Skeletal muscle satellite cell (primary cell): Measurements from ENCODE around the gene ATF7IP2.
"Not testable (repeated sequence)": the region's sequence is repeated elsewhere in the genome, so short reads cannot be mapped to it uniquely, and the experiment has no call there.

Source experiments
- H3K27me3 ChIP-seq: 2 replicates; pipeline ENCODE4 v1.7.0; 2013; ENCODE audit warnings: low read length; ENCODE audit not compliant: control insufficient read depth, insufficient read depth
- H3K36me3 ChIP-seq: 2 replicates; pipeline ENCODE4 v1.7.0; 2013; ENCODE audit warnings: mild to moderate bottlenecking, control low read depth, low read length; ENCODE audit not compliant: insufficient read depth
- H3K4me1 ChIP-seq: 2 replicates; pipeline ENCODE4 v1.7.0; 2013; ENCODE audit warnings: low read length; ENCODE audit not compliant: control insufficient read depth, insufficient read depth
- H3K4me2 ChIP-seq: 2 replicates; pipeline ENCODE4 v1.7.0; 2013; ENCODE audit warnings: mild to moderate bottlenecking, low read length
- H3K4me3 ChIP-seq: 2 replicates; pipeline ENCODE4 v1.7.0; 2013; ENCODE audit warnings: low read length
- H3K9ac ChIP-seq: 2 replicates; pipeline ENCODE4 v1.7.0; 2013; ENCODE audit warnings: mild to moderate bottlenecking, low read depth, low read length, moderate library complexity
- H3K9me3 ChIP-seq: replicated peaks from 2 replicates; pipeline ENCODE4 v1.7.0; 2013; ENCODE audit warnings: mild to moderate bottlenecking, control low read depth, low read length

Gene ATF7IP2

DNA sequence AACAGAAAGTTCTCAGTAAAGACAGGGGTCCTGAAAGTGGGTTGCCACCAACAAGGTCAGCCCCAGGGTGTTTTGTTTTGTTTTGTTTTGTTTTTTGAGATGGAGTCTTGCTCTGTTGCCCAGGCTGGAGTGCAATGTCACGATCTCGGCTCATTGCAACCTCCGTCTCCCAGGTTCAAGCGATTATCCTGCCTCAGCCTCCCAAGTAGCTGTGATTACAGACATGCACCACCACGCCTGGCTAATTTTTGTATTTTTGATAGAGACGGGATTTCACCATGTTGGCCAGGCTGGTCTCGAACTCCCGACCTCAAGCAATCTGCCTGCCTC is 24.1 kb upstream of the ATF7IP2 start:
- H3K4me1 ChIP-seq, H3K9me3 ChIP-seq, H3K27me3 ChIP-seq, H3K36me3 ChIP-seq, H3K9ac ChIP-seq, H3K4me3 ChIP-seq, H3K4me2 ChIP-seq: not testable (repeated sequence)

DNA sequence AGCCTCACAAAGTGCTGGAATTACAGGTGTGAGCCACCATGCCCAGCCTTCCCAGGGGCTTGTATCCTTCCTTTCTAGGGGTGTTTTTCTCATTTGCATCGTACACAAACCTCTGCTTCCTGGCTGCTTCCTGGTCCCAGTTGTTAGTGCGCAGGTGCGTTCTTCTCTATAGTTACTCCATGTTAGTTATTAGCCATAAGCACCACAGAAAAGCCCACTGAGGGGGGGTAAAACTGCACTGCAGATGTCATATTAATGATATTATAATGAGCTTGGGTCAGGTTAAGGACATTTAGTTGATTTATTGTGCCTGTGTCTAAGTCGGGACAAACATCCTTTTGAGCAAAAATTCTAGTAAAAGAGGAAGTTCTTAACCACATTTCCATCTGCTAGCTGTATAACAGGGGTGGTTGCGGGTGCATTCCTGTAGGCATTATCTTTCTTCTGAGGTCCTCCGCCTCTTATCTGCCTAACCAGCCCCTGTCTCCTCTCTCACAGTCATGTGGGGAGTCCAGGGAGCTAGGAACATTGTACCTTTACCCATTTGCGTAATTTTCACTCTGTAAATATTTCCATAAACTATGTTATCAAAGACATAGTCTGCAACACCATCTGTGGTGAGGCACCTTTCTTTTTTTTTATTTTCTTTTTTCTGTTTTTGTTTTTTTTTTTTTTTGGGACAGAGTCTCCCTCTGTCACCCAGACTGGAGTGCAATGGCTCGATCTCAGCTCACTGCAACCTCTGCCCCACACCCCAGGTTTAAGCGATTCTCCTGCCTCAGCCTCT is 23.6 kb upstream of the ATF7IP2 start:
- no peaks in the 10 kb centered on the region for H3K9me3 ChIP-seq
- no peak overlapping the region for H3K9ac ChIP-seq
- no peak overlapping the region for H3K4me3 ChIP-seq

DNA sequence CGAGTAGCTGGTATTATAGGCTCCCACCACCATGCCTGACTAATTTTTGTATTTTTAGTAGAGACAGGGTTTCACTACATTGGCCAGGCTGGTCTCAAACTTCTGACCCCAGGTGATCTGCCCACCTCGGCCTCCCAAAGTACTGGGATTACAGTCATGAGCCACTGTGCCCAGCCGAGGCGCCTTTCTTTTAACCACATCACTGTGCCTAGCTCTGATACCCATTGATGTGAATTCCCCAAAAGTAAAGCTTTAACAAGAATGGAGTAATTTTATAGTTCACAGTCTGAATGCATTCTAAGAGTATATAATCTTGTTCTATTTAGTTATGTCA is 23.0 kb upstream of the ATF7IP2 start:
- H3K36me3 ChIP-seq, H3K27me3 ChIP-seq, H3K9ac ChIP-seq, H3K4me2 ChIP-seq, H3K9me3 ChIP-seq, H3K4me3 ChIP-seq, H3K4me1 ChIP-seq: not testable (repeated sequence)

More for the DNA sequence above, 23.6 kb upstream of the ATF7IP2 start:
- no peaks in the 10 kb centered on the region for H3K36me3 ChIP-seq
- H3K4me2 ChIP-seq, result no peak overlapping the region
- no peaks in the 10 kb centered on the region for H3K4me1 ChIP-seq
- no peaks in the 10 kb centered on the region for H3K27me3 ChIP-seq

DNA sequence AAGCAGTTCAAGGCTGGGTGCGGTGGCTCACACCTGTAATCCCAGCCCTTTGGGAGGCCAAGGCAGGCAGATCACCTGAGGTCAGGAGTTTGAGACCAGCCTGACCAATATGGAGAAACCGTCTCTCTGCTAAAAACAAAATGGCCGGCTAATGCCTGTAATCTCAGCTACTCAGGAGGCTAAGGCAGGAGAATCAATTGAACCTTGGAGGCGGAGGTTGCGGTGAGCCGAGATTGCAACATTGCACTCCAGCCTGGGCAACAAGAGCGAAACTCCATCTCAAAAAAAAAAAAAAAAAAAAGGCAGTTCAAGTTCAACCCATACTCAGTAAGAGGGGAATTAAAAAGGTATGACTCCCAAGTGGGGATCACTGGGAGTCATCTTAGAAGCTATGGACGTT is 19.2 kb upstream of the ATF7IP2 start:
- H3K4me1 ChIP-seq, H3K27me3 ChIP-seq, H3K4me3 ChIP-seq, H3K36me3 ChIP-seq, H3K9me3 ChIP-seq, H3K9ac ChIP-seq, H3K4me2 ChIP-seq: not testable (repeated sequence)

DNA sequence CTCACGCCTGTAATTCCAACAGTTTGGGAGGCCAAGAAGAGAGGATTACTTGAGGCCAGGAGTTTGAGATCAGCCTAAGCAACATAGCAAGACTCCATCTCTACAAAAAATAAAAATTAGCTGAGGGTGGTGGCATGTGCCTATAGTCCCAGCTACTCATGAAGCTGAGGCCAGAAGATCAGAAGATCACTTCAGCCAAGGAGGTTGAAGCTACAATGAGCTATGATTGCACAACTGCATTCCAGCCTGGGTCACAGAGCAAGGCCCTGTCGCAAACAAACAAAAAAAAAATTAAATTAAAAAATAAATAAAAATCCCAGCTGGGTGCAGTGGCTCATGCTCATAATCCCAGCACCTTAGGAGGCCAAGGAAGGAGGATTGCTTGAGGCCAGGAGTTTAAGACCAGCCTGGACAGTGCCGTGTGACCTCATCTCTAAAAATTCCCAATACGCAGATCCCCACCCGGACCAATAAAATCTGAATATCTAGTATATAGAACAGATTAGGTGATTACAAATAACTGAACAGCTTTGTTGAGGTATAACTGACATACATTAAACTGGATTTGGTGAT is 18.2 kb upstream of the ATF7IP2 start:
- no peak overlapping the region for H3K4me2 ChIP-seq

DNA sequence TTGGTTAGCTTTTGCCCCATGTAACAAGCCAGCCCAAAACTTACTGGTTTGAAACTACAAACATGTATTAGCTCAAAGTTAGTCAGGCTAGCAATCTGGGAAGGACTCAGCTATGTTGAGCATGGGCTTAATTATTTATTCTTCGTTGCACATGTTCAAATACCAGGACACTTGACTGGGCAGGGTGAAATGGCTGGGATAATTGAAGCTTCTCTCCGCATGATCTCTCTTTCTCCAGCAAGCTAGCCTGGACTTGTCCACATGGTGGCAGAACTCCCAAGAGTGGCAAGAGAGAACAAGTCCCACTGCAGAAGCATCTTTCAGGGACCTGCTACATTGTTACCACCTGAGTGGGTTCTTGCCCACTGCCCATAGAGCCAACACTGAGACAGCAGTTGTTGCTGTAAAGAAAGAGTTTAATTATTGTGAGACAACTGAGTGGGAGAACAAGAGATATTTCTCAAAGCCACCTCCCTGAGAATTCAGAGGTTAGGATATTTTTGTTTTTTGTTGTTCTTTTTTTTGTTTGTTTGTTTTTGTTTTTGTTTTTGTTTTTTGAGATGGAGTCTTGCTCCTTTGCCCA is 16.8 kb upstream of the ATF7IP2 start:
- H3K4me1 ChIP-seq, result no peaks in the 10 kb centered on the region
- no peak overlapping the region for H3K4me3 ChIP-seq

More for the DNA sequence above, 18.2 kb upstream of the ATF7IP2 start:
- Histone ChIP-seq H3K36me3 (no peaks in the 10 kb centered on the region), H3K4me3 (no peak overlapping the region), H3K9me3 (no peaks in the 10 kb centered on the region), H3K4me1 (no peaks in the 10 kb centered on the region), H3K27me3 (no peaks in the 10 kb centered on the region), H3K9ac (no peak overlapping the region)

DNA sequence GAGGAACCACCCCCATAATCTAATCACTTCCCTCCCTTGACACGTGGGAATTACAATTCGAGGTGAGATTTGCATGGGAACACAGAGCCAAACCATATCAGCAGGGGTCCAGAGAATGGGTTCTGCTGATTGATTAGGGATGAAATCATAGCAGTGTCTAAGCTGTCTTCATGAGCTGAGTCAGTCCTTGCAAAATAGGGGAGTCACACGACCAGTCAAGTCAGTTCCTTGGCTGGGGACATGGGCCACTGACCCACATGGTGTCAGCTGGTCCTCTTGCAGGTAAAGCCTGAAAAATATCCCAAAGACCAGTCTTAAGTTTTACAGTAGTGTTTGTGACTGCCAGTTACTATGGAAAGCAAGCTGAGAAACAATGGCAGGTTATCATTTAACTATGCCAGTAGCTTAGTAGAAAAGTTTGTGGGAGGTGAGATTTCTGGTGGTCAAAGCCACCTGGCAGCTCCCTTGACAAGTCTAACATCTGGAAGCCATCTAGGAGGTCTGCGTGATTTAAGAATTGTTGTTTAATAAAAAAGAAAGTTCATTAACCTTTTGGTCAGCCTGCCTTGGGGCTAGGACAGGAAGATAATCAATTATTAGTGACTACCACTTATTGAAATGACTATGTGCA is 15.7 kb upstream of the ATF7IP2 start:
- no peaks in the 10 kb centered on the region for H3K9me3 ChIP-seq
- H3K9ac ChIP-seq, result no peak overlapping the region
- no peaks in the 10 kb centered on the region for H3K4me1 ChIP-seq

More for the DNA sequence above, 16.8 kb upstream of the ATF7IP2 start:
- Histone ChIP-seq H3K36me3 (no peaks in the 10 kb centered on the region), H3K4me2 (no peak overlapping the region), H3K9me3 (no peaks in the 10 kb centered on the region), H3K27me3 (no peaks in the 10 kb centered on the region), H3K9ac (no peak overlapping the region)

DNA sequence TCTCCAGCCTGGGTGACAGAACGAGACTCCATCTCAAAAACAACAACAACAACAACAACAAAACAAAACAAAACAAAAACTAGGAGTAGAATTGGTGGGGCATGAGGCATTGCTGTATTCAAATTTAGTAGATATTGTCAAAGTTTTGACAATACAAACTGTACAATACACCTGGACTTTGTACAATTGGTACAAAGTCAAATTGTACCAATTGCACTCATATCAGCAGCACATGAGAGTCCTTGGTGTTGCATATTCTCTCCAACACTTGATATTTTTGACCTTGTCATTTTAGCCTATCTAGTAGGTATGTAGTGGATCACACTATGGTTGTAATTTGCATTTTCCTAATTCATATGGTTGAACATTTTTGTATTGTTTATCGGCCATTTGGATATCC is 14.3 kb upstream of the ATF7IP2 start:
- Histone ChIP-seq H3K4me3 (no peak overlapping the region), H3K27me3 (no peaks in the 10 kb centered on the region), H3K9me3 (no peaks in the 10 kb centered on the region), H3K36me3 (no peaks in the 10 kb centered on the region), H3K4me2 (no peak overlapping the region), H3K9ac (no peak overlapping the region), H3K4me1 (no peaks in the 10 kb centered on the region)

More for the DNA sequence above, 15.7 kb upstream of the ATF7IP2 start:
- Histone ChIP-seq H3K27me3 (no peaks in the 10 kb centered on the region), H3K4me2 (no peak overlapping the region), H3K36me3 (no peaks in the 10 kb centered on the region), H3K4me3 (no peak overlapping the region)

DNA sequence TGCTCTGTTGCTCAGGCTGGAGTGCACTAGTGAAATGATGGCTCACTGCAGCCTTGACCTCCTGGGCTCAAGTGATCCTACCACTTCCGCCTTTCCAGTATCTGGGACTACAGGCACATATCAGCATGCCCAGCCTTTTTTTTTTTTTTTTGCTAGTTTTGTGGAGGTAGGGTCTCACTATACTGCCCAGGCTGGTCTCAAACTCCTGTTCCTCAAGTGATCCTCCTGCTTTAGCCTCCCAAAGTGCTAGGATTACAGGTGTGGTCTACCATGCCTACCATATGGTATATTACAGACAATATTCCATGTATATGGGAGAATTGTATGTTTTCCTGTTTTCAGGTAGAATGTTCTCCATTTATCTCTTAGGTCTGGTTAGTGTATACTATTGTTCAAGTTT is 12.3 kb upstream of the ATF7IP2 start:
- H3K4me1 ChIP-seq, result no peaks in the 10 kb centered on the region
- H3K4me2 ChIP-seq, result no peak overlapping the region
- no peaks in the 10 kb centered on the region for H3K9me3 ChIP-seq
- H3K36me3 ChIP-seq, result no peaks in the 10 kb centered on the region
- no peak overlapping the region for H3K9ac ChIP-seq
- H3K4me3 ChIP-seq, result no peak overlapping the region
- no peaks in the 10 kb centered on the region for H3K27me3 ChIP-seq

DNA sequence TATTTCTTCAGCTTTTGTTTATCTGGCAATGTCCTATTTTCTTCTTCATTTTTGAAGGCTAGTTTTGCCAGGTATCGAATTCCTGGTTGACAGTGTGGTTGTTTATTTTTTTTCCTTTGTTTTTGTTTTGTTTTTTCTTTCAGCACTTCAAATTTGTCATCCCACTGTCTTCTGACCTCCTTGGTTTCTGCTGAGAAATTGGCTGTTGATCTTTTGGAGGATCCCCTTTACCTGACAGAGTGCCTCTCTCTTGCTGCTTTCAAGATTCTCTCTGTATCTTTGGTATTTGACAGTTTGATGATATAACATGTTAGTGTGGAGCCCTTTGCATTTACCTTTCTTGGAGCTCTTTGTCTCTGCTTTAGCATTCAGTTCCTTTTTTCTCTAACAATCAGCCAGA is 9.6 kb upstream of the ATF7IP2 start:
- Histone ChIP-seq H3K4me2 (no peak overlapping the region), H3K4me1 (no peaks in the 10 kb centered on the region), H3K27me3 (no peaks in the 10 kb centered on the region), H3K36me3 (no peaks in the 10 kb centered on the region), H3K4me3 (no peak overlapping the region), H3K9me3 (no peaks in the 10 kb centered on the region), H3K9ac (no peak overlapping the region)

DNA sequence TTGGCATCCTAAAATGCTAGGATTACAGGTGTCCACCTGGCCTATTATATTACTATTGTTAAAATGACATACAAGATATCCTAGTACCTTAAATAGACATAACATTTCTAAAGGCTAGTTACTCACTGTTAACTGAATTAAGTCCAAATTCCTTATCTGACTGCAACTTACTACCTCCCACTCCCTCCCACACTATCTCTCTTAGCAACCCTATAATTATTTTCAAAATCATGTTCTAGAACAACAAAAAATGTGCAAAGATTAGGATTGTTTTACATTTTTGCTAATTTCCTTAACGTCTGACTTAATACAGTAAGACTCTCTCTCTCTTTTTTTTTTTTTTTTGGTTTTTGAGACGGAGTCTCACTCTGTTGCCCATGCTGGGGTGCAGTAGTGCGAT is 2.2 kb upstream of the ATF7IP2 start:
- no peaks in the 10 kb centered on the region for H3K4me1 ChIP-seq
- no peaks in the 10 kb centered on the region for H3K9me3 ChIP-seq
- no peak overlapping the region for H3K9ac ChIP-seq
- H3K4me2 ChIP-seq, result no peak overlapping the region
- no peak overlapping the region for H3K4me3 ChIP-seq
- no peaks in the 10 kb centered on the region for H3K36me3 ChIP-seq
- no peaks in the 10 kb centered on the region for H3K27me3 ChIP-seq
